T1000 (cell line): ENCODE results near the gene PPARGC1A.
A peak's percentile ranks its signal among the peaks of the same experiment; 100 is the strongest.

ENCODE experiments used
- DNase-seq: peaks from one replicate; lab custom pipeline; 2025; ENCODE audit warnings: mixed read lengths; lab: John Stamatoyannopoulos, UW

PPARGC1A gene

GRCh38 chr4:23844961-23845360 is 44.9 kb downstream of the PPARGC1A start:
- DNase-seq: no peak

GRCh38 chr4:23839279-23839678 is 50.6 kb downstream of the PPARGC1A start:
- no peak for DNase-seq

- no peak for DNase-seq
Measured at GRCh38 chr4:23838607-23839006, 51.2 kb downstream of the PPARGC1A start.

GRCh38 chr4:23838131-23838530 is 51.7 kb downstream of the PPARGC1A start:
- DNase-seq: no peak

GRCh38 chr4:23837371-23837770 is 52.5 kb downstream of the PPARGC1A start:
- DNase-seq: no peak

- DNase-seq: no peak
Measured at GRCh38 chr4:23835774-23836478, 53.9 kb downstream of the PPARGC1A start.

- DNase-seq: no peak
Measured at GRCh38 chr4:23828779-23829178, 61.1 kb downstream of the PPARGC1A start.

- DNase-seq: no peak
Measured at GRCh38 chr4:23828020-23828715, 61.7 kb downstream of the PPARGC1A start.

GRCh38 chr4:23822181-23822580 is 67.7 kb downstream of the PPARGC1A start:
- DNase-seq: no peak

GRCh38 chr4:23819041-23819511 is 70.8 kb downstream of the PPARGC1A start:
- DNase-seq: peak; percentile 22

GRCh38 chr4:23818097-23818885 is 71.6 kb downstream of the PPARGC1A start:
- DNase-seq: no peak

GRCh38 chr4:23814996-23815660 is 74.7 kb downstream of the PPARGC1A start:
- no peak for DNase-seq

- no peak for DNase-seq
Measured at GRCh38 chr4:23814587-23814986, 75.3 kb downstream of the PPARGC1A start.

GRCh38 chr4:23811161-23811560 is 78.7 kb downstream of the PPARGC1A start:
- DNase-seq: no peak

GRCh38 chr4:23805450-23805851 is 84.4 kb downstream of the PPARGC1A start:
- DNase-seq: no peak

- DNase-seq: peak; percentile 72
Measured at GRCh38 chr4:23789762-23790161, 100.1 kb downstream of the PPARGC1A start.

GRCh38 chr4:23788460-23788859 is 101.4 kb downstream of the PPARGC1A start:
- no peak for DNase-seq

- DNase-seq: no peak
Measured at GRCh38 chr4:23788027-23788426, 101.8 kb downstream of the PPARGC1A start.

GRCh38 chr4:23782778-23783437 is 106.9 kb downstream of the PPARGC1A start:
- DNase-seq: no peak

GRCh38 chr4:23779839-23780238 is 110.0 kb downstream of the PPARGC1A start:
- no peak for DNase-seq

- DNase-seq: no peak
Measured at GRCh38 chr4:23779422-23779821, 110.4 kb downstream of the PPARGC1A start.

- no peak for DNase-seq
Measured at GRCh38 chr4:23775694-23776093, 114.2 kb downstream of the PPARGC1A start.
